B cell (primary cell): Measurements from ENCODE around the gene SRGAP2C. TPM values are rescaled to one million over a fixed set of nuclear protein-coding genes. Genes with fewer than 3 reads are reported as not detected.
A peak's percentile ranks its signal among the peaks of the same experiment; 100 is the strongest.
"Not testable (repeated sequence)": the region's sequence is repeated elsewhere in the genome, so short reads cannot be mapped to it uniquely, and the experiment has no call there.

Source experiments
- ATAC-seq: fragments of 200-7000 bp; cut with Tn5 transposase; one replicate; pipeline ENCODE4 v1.10.0; 2021; ENCODE audit warnings: low read depth, mild to moderate bottlenecking, moderate number of reproducible peaks, moderate library complexity
- CTCF ChIA-PET: fragments of 350-600 bp; sonication (Branson Sonifier 250); formaldehyde crosslinking; loops from one replicate; lab custom pipeline; 2021; ENCODE audit warnings: antibody characterized with exemption, inconsistent platforms; lab: Charles Lee
- POLR2A ChIA-PET: fragments of 350-600 bp; sonication (Branson Sonifier 250); formaldehyde crosslinking; loops from one replicate; lab custom pipeline; 2021; ENCODE audit warnings: antibody characterized with exemption; lab: Charles Lee
- DNase-seq: peaks from one replicate; pipeline ENCODE4 v3.0.0; 2013
- H2AFZ ChIP-seq: 2 replicates; pipeline ENCODE4 v1.6.1; 2012; ENCODE audit warnings: mild to moderate bottlenecking, low read depth, low read length; ENCODE audit not compliant: insufficient read depth, poor library complexity, severe bottlenecking
- H3K27ac ChIP-seq, 2 donors: 1 replicate in 1 of 2; 2 replicates in 1 of 2; pipeline ENCODE4 v1.5.1; 2012 to 2013; ENCODE audit warnings: low read length in 2 of 2, mild to moderate bottlenecking in 2 of 2, moderate library complexity in 1 of 2
- H3K27me3 ChIP-seq, 4 experiments: fragments of 200-600 bp in 1 of 4; sonication (generic) in 1 of 4; replicated peaks in 1 of 4; 1 replicate in 2 of 4; 2 replicates in 2 of 4; pipeline versions ENCODE4 v1.6.1 to v1.7.0; 2013 to 2016; ENCODE audit warnings: low read length in 3 of 4, mild to moderate bottlenecking in 2 of 4, mixed read lengths in 1 of 4, moderate library complexity in 1 of 4; ENCODE audit not compliant: insufficient read depth in 4 of 4, control insufficient read depth in 3 of 4; ENCODE audit errors: control extremely low read depth in 1 of 4
- H3K36me3 ChIP-seq, 2 experiments: replicated peaks in 1 of 2; 1 replicate in 1 of 2; 2 replicates in 1 of 2; pipeline versions ENCODE4 v1.6.1 to v1.7.1; 2013; ENCODE audit warnings: low read length in 1 of 2; ENCODE audit not compliant: insufficient read depth in 2 of 2, control insufficient read depth in 1 of 2; ENCODE audit errors: control extremely low read depth in 1 of 2, extremely low read depth in 1 of 2
- H3K4me1 ChIP-seq, 2 donors: fragments of 200-600 bp in 1 of 2; sonication (generic) in 1 of 2; 1 replicate in 1 of 2; 2 replicates in 1 of 2; pipeline versions ENCODE4 v1.5.1 to v1.6.1; 2013 to 2017; ENCODE audit warnings: low read length in 2 of 2; ENCODE audit not compliant: control insufficient read depth in 2 of 2, insufficient read depth in 2 of 2
- H3K4me2 ChIP-seq: replicated peaks from 2 replicates; pipeline ENCODE3; 2012; ENCODE audit warnings: mild to moderate bottlenecking, low read depth, low read length; ENCODE audit not compliant: poor library complexity, severe bottlenecking
- H3K4me3 ChIP-seq, 5 experiments: fragments of 200-600 bp in 1 of 5; sonication (generic) in 1 of 5; 1 replicate in 3 of 5; 2 replicates in 2 of 5; pipeline versions ENCODE4 v1.5.1 to v1.7.0; 2011 to 2016; ENCODE audit warnings: low read length in 4 of 5, mild to moderate bottlenecking in 4 of 5, low read depth in 2 of 5, control low read depth in 1 of 5, moderate library complexity in 1 of 5; ENCODE audit not compliant: insufficient read depth in 1 of 5; ENCODE audit errors: control extremely low read depth in 1 of 5, extremely low read depth in 1 of 5
- H3K79me2 ChIP-seq: fragments of 200-600 bp; sonication (generic); one replicate; pipeline ENCODE4 v1.6.0; 2016; ENCODE audit warnings: low read length; ENCODE audit not compliant: control insufficient read depth, insufficient read depth
- H3K9ac ChIP-seq: fragments of 200-600 bp; sonication (generic); 2 replicates; pipeline ENCODE4 v1.6.1; 2017; ENCODE audit warnings: mild to moderate bottlenecking, low read length, moderate library complexity
- H3K9me3 ChIP-seq, 3 donors: one replicate each; pipeline versions ENCODE4 v1.6.1 to v1.7.1; 2013; ENCODE audit warnings: low read length in 2 of 3; ENCODE audit not compliant: control insufficient read depth in 2 of 3, insufficient read depth in 1 of 3; ENCODE audit errors: control extremely low read depth in 1 of 3
- H4K20me1 ChIP-seq: 2 replicates; pipeline ENCODE4 v1.6.0; 2012; ENCODE audit warnings: mild to moderate bottlenecking, low read length; ENCODE audit not compliant: insufficient read depth, control insufficient read depth, poor library complexity, severe bottlenecking
- H3K27ac Mint-ChIP-seq: one replicate; pipeline ENCODE4 v1.8.0; 2021; ENCODE audit warnings: mixed read lengths
- H3K27me3 Mint-ChIP-seq: one replicate; pipeline ENCODE4 v1.8.0; 2021; ENCODE audit warnings: mixed read lengths
- H3K4me1 Mint-ChIP-seq: one replicate; pipeline ENCODE4 v1.8.0; 2021; ENCODE audit warnings: mixed read lengths
- H3K4me3 Mint-ChIP-seq: one replicate; pipeline ENCODE4 v1.8.0; 2021; ENCODE audit warnings: mixed read lengths
- H3K9me3 Mint-ChIP-seq: one replicate; pipeline ENCODE4 v1.8.0; 2022; ENCODE audit warnings: mixed read lengths; ENCODE audit not compliant: insufficient read depth
- EZH2 ChIP-seq: IDR thresholded peaks from 2 replicates; pipeline ENCODE4 v1.6.1; 2012; ENCODE audit warnings: borderline replicate concordance, low read depth, mild to moderate bottlenecking, moderate library complexity, low read length; ENCODE audit not compliant: insufficient read depth, poor library complexity, severe bottlenecking
- WGBS: methylation state at CpG from one replicate; pipeline ENCODE4 v1.1.5; 2013; ENCODE audit warnings: missing lambda C conversion rate; ENCODE audit not compliant: insufficient coverage; 5-methylcytosine and 5-hydroxymethylcytosine counted together
- intact Hi-C: fragments of 100-400 bp; cut with micrococcal nuclease; formaldehyde crosslinking; loops from one replicate; pipeline ENCODE4 v1.10.0; 2022
- polyA plus RNA-seq: library from polyadenylated mRNA; depleted of rRNA; stranded (reverse); fragments of >200 nt; gene quantifications from 2 replicates; pipeline ENCODE4 v1.2.3, GENCODE V29; 2012
- total RNA-seq, 2 donors: library from RNA; stranded (reverse); fragments of 120-200 nt in 1 of 2; gene quantifications; 1 replicate in 1 of 2; 2 replicates in 1 of 2; pipeline versions ENCODE4 v1.2.3 to v1.2.4, GENCODE V29; 2013 to 2022

SRGAP2C gene
- total and polyA plus RNA-seq, 2 donors (not counting 1 experiment from before 2014, with no cell fraction given), result 2.2 to 40.7 TPM

- DNase-seq, result peak; percentile 53
- intact Hi-C loops, CTCF ChIA-PET, H3K27me3 Mint-ChIP-seq, H3K79me2 ChIP-seq, H3K9me3 Mint-ChIP-seq, H3K27ac ChIP-seq, H3K36me3 ChIP-seq, H3K4me1 Mint-ChIP-seq, ATAC-seq, H3K4me1 ChIP-seq, H3K9me3 ChIP-seq, H4K20me1 ChIP-seq: not testable (repeated sequence)
- Histone ChIP-seq H2AFZ (peak overlapping the region; percentile 65), H3K4me3 (peak overlapping the region in 4 of 5 experiments; percentile 36 to 67 (median 50)), H3K27me3 (peaks cover 0 to 11% (median 2%) of the 10 kb centered on the region in 4 experiments), H3K9ac (peak overlapping the region; percentile 57), H3K4me2 (peak overlapping the region; percentile 53)
- Mint-ChIP-seq H3K27ac (peak overlapping the region; percentile 68), H3K4me3 (peak overlapping the region; percentile 83)
- WGBS, result 1% methylated on average over 66 of the region's 88 CpGs
- TF ChIP-seq EZH2, result peak; percentile 96
- POLR2A ChIA-PET, result interaction anchor here (0.6 kb wide), 1 partner anchor 124 kb away, joined by 3 read pairs; no protein-coding TSS in a partner anchor
Measured at GRCh38 chr1:121396335-121397081, 211.7 kb downstream of the SRGAP2C start.

- intact Hi-C loops, H3K9me3 Mint-ChIP-seq, CTCF ChIA-PET, H3K79me2 ChIP-seq, H3K36me3 ChIP-seq, ATAC-seq, H3K4me1 ChIP-seq, H3K4me2 ChIP-seq, H3K27ac ChIP-seq, POLR2A ChIA-PET, H4K20me1 ChIP-seq, H3K27me3 Mint-ChIP-seq, H3K4me1 Mint-ChIP-seq, H3K27ac Mint-ChIP-seq, H3K9me3 ChIP-seq: not testable (repeated sequence)
- H2AFZ ChIP-seq, result peak overlapping the region; percentile 65
- WGBS, result 80% methylated on average over 1 of the region's 22 CpGs
- H3K4me3 ChIP-seq, result peak overlapping the region in 4 of 5 experiments; percentile 36 to 67 (median 50)
- H3K4me3 Mint-ChIP-seq, result peak overlapping the region; percentile 83
- DNase-seq, result peak; percentile 8
- H3K9ac ChIP-seq, result peak overlapping the region; percentile 57
- peaks cover 0 to 11% (median 2%) of the 10 kb centered on the region in 4 experiments for H3K27me3 ChIP-seq
Measured at GRCh38 chr1:121397101-121397500, 212.3 kb downstream of the SRGAP2C start.

GRCh38 chr1:121399193-121399592 lies 214.4 kb downstream of the SRGAP2C start:
- H3K4me2 ChIP-seq, H3K4me1 ChIP-seq, H3K79me2 ChIP-seq, DNase-seq, H3K36me3 ChIP-seq, H3K27ac Mint-ChIP-seq, H4K20me1 ChIP-seq, H3K27ac ChIP-seq, H3K4me3 ChIP-seq, CTCF ChIA-PET, ATAC-seq, H3K9me3 Mint-ChIP-seq, H3K4me1 Mint-ChIP-seq, H3K9me3 ChIP-seq, H3K4me3 Mint-ChIP-seq, intact Hi-C loops, H3K9ac ChIP-seq, POLR2A ChIA-PET, H3K27me3 Mint-ChIP-seq, H2AFZ ChIP-seq: not testable (repeated sequence)
- 93% methylated on average over 3 of the region's 5 CpGs for WGBS
- H3K27me3 ChIP-seq, result peaks cover 0 to 11% (median 2%) of the 10 kb centered on the region in 4 experiments
